ENCODE data around the gene TTC29.

Gene TTC29, protein sequence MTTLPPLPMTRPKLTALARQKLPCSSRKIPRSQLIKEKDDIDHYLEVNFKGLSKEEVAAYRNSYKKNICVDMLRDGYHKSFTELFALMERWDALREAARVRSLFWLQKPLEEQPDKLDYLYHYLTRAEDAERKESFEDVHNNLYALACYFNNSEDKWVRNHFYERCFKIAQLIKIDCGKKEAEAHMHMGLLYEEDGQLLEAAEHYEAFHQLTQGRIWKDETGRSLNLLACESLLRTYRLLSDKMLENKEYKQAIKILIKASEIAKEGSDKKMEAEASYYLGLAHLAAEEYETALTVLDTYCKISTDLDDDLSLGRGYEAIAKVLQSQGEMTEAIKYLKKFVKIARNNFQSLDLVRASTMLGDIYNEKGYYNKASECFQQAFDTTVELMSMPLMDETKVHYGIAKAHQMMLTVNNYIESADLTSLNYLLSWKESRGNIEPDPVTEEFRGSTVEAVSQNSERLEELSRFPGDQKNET

DNA sequence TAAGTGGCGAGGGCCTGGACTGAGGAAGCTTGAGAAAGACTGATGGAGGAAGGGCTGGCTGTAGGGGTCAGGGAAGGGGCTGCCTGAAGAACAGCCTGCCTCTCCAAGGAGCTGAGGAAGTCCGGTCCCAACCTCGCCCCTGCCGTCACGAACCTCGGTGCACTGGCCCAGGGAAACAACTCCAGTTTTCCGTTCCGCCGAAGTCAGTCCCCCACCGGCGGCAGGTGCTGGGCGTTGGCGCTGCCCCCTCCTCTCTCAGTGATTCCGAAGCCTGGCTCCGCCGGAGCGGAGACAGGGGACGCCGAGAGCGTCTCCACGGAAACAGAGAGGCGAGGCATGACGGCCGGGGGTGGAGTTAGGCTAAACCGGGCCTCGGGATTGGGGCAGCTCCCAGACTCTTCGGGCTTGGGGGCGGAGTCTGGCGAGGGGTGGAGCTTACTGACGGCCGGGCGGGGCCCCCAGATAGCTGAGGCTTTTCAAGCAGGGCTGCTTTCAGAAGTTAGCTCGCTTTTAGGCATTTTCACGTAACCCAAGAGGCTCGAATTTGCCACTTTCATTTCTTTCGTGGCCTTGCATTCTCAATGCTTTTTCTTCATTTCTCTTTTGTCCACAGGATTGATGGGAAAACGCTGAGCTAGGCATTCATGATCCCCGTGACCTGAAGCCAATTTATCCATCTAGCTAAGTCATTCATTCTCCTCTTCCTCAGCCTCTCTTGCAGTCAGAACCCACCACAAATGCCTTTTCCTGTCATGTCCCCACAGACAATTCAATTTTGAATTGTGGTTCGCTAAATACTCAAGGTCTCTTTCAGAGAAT lies at the start of gene TTC29:
Gene TTC29, minus strand, starts transcription at position 309 of the 819 bp plus-strand sequence. CDS start 5,969 bp downstream, outside the sequence.
- DNase-seq (ENCODE audit: low read depth) = peak; percentile 75

DNA sequence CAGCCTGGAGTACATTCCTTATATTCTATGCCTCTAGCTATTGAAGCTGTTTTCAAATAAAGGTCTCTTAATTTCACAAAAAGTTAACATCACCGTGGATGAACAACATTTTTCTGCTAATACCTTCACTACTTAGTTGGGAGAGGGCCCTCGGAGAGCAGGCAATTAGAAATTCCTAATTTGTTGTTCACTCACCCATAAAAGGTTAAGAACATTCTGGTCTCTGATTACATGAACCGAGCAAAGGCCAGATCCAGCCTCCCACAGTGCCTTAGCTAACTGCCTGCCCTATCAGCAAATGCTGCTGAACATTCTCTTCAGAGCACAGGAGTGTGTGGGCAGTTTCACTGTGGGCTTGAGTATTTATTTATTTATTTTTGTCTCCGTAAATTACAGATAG lies 36.0 kb upstream of the TTC29 start:
- DNase-seq (ENCODE audit: low read depth) = no peak

DNA sequence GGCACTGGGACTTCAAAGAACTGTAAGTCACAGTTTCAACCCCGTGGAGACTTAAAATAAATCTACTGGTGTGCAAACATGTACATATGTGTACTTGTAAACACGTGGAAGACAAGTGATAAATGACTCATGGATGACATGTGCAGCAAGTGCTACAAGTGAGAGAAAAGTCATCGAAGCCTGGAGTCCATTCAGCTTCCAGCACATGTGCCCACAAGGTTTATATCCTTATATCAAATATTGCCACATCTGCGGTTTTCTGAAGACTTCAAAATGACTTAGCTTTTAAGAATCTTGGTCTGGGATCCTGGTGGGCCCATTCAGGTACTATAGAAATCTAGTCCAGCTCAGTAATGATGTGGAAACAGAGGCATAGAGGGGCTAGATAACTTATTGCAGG lies 33.0 kb upstream of the TTC29 start:
- no peak for DNase-seq (ENCODE audit: low read depth)

DNA sequence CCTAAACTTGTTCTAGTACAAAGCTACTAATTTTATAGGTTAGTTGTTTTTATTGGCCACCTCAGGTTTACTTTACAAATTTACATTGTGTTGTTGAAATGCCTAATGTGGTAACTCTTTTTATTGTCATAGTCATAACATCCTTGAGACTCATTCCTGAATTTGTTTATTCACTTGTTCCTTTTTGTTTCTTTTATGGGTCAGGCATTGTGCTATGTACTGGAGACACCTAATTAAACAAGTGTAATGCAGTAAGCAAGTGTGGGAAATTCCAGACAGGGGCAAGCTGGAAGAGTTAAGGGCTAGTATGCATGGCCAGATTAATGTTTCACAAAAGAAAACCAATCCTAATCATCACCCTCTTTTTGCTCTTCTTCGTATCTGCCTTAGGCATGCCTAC lies 30.5 kb upstream of the TTC29 start:
- no peak for DNase-seq (ENCODE audit: low read depth)

DNA sequence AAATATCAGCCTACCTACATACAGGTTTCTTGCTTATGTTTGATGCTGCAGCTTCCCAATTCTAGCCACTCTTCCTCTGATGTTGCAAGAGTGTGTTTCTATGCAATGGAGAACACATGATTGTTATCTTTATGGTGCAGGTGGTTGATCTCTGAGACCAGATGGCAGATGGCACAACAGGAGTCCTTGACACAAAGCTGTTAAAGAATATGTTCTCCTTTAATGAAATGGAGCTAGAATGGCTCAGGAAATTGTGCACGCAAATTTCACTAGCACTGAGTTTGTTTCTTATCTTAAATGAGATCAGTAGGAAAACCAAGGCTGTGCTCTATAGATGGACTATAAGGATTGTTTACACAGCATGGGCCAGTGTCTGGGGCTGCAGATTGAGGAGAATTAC lies 29.9 kb upstream of the TTC29 start:
- no peak for DNase-seq (ENCODE audit: low read depth)

DNA sequence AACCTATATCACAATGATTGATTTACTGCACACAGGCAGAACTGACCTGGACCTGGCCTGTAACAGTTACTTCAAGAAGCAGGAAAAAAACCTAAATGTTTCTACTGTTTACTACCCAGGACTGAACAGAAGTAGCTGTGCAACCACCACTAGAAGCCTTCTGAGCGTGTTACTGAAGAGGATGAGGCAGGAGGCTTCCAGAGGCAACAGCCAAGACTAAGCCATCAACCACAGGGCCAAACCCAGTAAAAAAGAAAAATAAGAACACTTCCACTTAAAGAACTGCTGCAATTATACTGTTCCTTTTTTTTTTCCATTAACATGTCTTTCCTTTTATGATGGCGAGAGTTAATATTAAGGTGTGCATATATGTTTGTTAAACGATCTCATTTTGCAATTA lies 29.4 kb upstream of the TTC29 start:
- DNase-seq (ENCODE audit: low read depth) = no peak

DNA sequence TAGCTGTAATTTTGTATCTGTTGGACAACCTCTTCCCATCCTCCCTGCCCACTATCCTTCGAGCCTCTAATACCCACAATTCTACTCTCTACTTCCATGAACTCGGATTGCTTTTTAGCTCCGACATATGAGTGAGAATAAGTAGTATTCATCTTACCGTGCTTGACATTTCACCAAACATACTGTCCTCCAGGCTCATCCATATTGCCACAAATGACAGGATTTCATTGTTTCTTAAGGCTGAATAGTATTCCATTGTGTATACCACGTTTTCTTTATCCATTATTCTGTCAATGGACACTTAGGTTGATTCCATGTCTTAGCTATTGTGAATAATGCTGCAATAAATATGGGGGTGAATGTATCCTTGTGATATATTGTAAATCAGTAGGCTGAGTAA lies 26.4 kb upstream of the TTC29 start:
- no peak for DNase-seq (ENCODE audit: low read depth)

DNA sequence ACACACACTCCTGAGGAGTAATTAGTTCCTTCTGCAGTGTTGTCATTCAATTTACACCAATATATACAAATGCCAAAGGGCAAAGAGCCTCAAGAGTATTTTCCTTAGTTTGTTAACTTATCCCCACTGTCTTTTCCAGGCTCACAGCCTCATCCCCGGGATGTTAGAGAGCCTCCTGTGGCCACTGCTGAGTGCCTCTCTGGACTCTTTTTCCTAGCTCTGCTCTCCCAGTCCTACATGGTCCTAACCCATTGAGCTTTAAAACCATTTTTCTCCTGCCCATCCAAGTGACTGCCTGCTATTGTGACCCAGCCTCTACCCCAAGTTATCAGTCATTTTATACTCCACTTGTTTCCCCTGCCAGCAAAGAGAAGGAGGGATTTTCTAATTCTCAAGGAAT lies 23.5 kb upstream of the TTC29 start:
- no peak for DNase-seq (ENCODE audit: low read depth)

DNA sequence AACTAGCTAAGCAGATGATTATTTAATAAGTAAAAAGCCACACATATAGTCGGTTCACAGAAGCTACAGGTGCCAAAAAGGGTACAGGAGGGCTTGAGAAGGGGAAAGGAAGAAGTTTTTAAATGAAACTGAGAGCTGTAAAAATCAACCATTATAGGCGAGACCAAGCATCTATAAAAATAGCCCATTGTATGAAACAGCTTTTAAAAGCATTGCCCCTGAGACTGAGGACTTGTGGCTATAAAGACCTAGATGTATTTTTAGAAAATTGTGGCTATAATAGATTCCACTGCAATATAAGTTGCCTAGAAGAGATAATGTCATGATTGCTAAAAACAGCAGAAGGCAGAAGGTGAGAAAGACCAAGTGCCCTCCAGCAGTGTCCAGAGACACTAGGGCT lies 15.0 kb upstream of the TTC29 start:
- no peak for DNase-seq (ENCODE audit: low read depth)

DNA sequence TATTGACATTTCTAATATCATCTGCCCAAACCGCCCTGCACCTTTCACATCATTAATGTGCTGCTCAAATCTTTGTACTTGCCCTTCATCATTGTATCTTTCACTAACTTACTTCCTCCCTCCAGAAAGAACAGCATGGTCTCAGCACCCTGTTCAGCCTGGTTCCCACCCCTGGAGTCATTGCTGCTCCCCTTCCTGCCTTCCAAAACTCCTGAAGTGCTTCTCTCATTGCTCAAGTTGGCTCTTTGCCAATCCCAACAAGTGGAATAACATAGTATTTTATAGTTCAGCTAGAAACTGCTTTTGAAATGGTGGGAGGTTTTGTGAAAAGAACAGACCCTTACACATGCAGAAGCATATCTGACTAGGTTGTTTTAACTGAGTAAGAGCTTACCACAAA lies 14.0 kb upstream of the TTC29 start:
- no peak for DNase-seq (ENCODE audit: low read depth)

DNA sequence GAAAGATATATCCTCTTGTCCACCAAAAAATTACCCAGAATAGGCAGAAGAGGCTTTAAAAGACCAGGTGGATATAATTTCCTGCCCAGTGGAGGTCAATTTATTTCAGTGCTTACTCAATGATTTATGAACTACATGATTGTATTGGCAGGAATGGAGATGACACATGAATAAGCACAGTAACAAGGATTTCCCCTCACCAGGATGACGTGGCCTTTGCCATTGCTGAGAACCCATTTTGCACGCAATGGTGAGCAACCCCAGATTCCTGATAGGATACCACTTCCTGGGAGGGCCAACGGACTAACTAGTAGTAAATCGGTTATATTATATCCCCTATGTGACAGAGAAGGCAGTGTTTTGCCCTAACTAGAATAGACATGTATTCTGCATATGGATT lies 11.6 kb upstream of the TTC29 start:
- no peak for DNase-seq (ENCODE audit: low read depth)

DNA sequence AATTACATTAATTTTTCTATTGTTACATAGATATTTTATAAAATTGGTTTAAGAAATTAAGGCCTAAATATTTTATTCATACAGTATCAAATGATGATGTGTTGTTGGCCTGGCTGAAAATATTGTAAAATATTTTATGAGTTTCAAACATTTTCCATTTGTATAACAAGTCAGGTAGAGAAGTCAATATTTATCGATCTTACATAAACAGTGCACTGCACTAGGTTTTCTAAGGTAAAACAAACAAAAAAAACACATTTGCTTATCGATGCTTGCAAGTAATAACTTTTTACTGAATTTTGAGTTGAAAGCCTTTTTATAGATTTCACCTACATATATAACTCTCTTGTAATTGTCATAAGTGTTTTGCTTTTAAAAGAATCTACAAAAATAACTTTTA lies 7.2 kb upstream of the TTC29 start:
- DNase-seq (ENCODE audit: low read depth) = no peak

DNA sequence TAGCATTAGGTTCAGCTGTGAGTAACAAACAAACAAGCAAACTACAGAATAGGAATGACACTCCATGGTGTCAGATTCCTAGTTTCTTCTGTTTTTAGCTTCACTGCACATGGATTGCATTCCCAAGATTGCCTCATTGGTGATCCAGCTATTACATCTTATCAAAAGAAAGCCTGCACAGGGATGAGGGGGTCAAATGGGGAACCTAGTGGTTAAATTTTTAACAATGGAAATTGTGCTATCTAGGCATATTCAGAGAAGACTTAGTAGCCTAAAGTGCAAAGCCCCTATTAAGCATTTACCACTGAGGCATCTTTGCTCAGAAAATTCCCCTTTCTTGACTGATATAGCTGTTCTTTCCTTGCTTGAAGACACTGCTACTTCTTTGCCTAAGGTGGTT lies 3.9 kb upstream of the TTC29 start:
- no peak for DNase-seq (ENCODE audit: low read depth)

DNA sequence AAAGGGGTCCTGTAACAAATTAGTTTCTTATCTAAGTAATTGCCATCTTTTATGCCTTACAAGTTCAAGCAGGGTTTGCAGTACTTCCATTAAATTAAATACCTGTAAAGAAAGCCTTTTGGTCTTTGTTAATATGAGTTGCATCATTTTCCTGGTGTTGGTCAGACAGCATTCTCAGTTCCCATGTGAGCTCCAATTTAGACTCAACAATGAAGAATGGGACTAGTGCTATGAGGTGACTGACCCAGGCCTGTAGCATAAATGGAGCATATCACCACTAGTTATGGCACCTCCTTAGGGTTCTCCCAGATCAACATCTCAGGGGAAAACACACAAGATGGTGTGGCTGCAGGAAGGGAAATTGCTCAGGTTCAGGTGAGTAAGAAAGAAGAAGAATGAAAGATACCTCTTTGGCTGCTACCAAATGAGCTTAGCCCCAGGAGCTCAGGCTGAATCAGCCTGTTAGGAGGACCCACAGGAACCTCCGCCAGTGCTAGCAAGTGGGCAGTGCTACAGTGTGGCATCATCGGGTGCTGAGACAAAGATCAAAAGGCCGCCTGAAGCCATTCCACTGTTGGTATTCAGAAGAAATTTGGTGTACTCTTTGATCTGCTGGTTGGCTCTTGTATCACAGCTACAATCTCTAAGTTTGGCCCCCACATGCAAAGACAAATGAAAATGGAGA lies 1.8 kb downstream of the TTC29 start:
- no peak for DNase-seq (ENCODE audit: low read depth)

DNA sequence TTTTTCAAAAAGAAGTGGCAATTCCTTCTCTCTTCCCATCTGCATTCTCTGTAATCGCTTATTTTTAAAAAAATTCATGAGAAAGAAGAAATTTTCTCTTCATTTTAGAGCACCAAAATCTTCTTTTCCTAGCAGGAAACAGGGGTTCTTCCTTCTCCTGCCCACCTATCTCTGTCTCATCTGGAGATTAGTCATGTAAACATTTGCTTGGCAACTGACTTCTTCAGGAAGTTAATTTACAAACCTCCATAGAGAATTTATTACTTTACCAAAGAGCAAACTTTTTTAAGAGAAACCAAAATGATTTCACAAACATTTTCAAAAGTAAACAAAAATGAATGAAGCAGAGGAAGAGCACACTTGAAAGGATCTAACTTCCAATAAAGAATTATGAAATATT lies 13.5 kb downstream of the TTC29 start:
- no peak for DNase-seq (ENCODE audit: low read depth)

DNA sequence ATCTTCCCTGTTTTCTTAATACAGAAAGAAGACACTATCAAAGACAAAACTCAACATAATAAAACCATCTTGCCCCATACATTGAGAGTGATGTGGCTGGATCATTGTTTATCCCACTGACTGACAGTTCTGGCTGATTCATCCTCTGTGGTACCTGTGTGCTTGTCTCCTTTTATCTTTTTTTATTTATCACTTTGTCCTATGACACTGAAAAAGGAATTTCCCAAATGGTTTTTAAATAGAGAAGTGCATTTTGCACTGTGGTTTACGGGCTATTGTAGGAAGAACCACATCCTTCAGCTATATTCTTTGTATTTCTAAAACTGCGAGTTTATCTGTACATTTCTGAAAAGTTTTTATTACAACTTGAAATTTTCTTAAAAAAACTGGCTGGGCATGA lies 15.0 kb downstream of the TTC29 start:
- no peak for DNase-seq (ENCODE audit: low read depth)

DNA sequence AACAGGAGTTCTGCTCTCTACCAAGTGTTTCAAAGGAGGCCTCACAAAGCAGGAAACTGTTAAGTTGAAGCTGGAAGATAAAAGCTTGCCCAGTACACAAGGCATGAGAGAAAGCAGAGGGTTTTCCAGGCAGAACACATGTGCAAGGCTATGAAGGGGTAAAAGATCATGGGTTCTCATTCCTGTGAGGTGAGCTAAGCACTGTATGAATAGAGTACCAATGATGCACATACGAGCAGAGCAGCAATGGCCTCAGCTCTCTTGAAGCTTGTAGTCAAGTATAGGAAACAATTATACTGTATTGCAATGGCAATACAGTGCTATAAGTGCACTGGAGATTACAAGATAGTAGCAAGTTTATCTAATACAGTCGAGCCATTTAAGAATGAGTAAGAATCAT lies 18.0 kb downstream of the TTC29 start:
- DNase-seq (ENCODE audit: low read depth) = no peak

DNA sequence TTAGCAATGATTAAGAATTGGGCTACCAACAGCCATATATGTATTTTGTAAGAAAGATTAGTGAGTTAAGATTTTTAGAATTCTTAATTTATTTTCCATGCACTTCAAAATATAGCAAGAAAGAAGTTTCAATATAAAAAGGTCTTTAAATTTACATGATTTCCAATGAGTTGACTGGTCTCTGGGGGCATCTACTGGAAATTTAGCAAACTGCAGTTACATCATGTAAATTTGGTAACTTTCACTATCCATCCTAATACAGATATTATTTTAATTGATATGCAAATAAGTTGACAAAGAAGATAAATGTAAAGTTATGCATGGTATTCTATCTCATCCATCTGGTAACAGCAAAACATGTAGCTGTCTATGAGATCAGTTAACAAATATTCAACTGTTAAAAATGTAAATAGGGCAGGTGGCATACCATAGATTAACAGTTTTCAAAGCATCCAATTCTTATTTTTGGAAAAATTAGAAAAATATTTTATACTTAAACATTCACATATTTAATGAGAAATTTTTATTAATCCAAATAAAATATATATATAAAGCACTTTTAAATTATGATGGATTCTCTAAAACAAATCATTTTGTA lies 29.1 kb downstream of the TTC29 start:
- DNase-seq (ENCODE audit: low read depth) = no peak

DNA sequence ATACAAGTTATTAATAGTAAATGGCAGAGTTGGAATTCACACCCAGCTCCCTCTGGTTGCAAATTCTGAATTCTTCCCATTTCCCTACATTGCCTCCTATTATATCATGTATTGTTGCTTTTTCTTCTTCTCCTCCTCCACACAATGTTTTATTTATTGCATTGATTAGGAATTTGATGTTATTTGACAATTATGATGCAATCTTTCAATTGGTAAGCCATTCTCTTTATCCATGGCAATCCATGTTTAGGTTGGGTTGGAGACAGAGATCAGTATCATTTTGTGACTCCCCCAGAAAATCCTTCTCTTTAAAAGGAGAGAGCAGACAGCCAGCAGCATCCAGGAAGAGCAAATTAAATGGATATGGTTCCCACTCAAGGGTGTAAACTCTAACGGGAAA lies 30.5 kb downstream of the TTC29 start:
- DNase-seq (ENCODE audit: low read depth) = no peak

DNA sequence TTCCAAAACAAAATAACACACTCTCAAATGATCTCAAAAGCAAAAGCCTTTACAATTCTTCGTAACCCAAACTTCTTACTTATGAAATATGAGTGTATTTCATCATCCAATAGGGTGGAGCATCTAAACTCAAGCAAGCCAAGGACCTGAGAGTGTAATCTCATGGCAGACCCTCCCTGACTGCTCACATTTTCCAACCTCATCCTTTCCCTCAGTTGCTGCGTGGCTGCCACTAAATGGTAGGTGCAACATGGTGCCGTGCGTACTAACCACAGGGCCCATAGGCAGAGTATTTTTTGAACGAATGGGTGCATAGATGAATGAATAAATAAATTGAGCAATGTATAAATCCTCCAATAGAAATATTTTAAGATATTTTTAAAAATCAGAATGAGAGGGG lies 45.4 kb downstream of the TTC29 start:
- no peak for DNase-seq (ENCODE audit: low read depth)

DNA sequence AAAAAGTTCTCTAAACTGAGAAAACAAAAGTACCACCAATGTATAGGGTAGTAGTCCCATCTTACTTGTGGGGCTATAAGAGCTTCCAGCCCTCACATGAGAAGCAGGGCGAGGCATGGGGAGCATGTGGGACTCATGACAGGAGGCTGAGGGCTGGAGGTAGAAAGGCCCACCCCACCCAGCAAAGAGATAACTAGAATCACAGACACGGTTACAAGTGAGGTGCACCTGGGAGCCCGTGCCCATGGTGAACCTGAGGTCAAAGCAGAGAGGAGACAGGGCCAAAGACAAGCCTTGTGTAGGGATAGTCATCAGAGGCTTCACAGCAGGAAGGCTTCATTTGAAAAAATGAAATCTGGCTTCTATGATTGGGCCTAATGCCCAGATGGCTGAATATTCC lies 55.4 kb downstream of the TTC29 start:
- no peak for DNase-seq (ENCODE audit: low read depth)

DNA sequence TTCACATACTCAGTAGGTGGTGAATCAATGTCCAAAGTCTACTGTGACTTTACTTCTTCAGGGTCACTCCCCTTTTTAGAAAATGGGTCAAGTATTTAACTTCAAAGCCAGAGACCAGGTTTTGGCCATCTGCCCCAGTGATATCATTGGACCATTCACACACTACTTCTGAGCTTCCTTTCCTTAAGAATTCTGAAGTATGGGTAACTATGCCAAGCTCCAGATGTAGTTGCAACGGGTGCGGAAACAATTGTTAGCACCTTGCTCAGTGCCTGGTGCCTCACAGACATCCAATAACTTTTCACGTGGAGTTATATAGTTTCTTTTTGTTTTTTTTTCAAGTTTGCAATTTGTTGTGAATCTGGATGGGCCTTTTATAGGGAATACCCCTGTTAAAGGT lies 62.6 kb downstream of the TTC29 start:
- DNase-seq (ENCODE audit: low read depth) = no peak
